ENCODE measurements around the gene CDK14.

Gene CDK14

DNA sequence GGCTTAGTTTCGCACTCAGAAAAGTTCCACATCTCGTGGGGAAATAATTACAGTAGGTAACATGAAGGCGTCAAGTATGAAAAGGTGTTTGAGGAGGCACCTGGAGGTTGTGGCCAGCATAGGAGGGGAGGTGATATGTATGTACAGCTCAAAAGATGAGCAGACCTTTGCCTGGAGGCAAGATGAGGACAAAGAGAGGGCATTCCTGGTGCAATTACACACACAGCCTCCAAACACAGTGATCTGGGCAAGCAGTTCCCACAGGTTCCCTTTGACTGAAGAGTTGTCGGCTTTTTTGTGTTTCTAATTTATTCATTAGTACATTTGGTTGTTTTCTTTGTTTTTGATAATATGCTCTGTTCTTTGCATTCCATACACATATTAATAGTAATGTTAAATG lies 46.9 kb downstream of the CDK14 start:
- Histone ChIP-seq H3K9ac (ENCODE audit: low read length) (no peak overlapping the region), H4K20me1 (ENCODE audit: insufficient read depth, low read length) (no peaks in the 10 kb centered on the region), H3K9me3 (ENCODE audit: insufficient read depth, low read length) (no peaks in the 10 kb centered on the region), H3K36me3 (replicated peaks; ENCODE audit: low read depth, low read length) (no peaks in the 10 kb centered on the region), H3K4me3 (ENCODE audit: low read length) (no peak overlapping the region), H3K27me3 (ENCODE audit: low read depth, low read length) (no peaks in the 10 kb centered on the region), H3K27ac (ENCODE audit: low read length) (no peak overlapping the region), H3K4me2 (ENCODE audit: low read length) (no peak overlapping the region), H2AFZ (ENCODE audit: low read depth, low read length) (no peak overlapping the region), H3K4me1 (ENCODE audit: low read length) (no peaks in the 10 kb centered on the region), H3K79me2 (ENCODE audit: low read length) (no peaks in the 10 kb centered on the region)
- no peak for TF ChIP-seq EZH2phosphoT487 (IDR thresholded peaks at IDR 0.05; ENCODE audit: low read depth)
- TF ChIP-seq, protein P1, sequence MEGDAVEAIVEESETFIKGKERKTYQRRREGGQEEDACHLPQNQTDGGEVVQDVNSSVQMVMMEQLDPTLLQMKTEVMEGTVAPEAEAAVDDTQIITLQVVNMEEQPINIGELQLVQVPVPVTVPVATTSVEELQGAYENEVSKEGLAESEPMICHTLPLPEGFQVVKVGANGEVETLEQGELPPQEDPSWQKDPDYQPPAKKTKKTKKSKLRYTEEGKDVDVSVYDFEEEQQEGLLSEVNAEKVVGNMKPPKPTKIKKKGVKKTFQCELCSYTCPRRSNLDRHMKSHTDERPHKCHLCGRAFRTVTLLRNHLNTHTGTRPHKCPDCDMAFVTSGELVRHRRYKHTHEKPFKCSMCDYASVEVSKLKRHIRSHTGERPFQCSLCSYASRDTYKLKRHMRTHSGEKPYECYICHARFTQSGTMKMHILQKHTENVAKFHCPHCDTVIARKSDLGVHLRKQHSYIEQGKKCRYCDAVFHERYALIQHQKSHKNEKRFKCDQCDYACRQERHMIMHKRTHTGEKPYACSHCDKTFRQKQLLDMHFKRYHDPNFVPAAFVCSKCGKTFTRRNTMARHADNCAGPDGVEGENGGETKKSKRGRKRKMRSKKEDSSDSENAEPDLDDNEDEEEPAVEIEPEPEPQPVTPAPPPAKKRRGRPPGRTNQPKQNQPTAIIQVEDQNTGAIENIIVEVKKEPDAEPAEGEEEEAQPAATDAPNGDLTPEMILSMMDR (IDR thresholded peaks at IDR 0.05; ENCODE audit: low read depth, low read length), result no peak

DNA sequence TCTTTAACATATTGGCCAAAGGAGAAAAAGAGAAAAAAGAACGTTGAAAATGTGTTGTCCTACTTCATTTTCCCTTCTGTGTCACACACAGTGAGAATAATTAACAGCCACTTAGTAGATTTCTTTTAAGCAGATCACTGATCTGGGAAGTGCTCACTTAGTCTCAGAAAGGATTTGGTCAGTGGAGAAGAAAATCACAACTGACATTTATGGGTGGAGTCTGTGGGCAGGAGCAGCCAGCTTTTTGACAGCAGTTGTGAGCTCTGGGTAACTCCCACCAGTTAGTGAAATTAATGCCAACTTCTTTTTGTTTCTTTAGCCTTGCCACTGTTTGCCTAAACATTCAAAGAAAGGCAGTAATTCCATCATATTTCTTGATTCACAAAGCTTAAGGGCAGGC lies 49.7 kb downstream of the CDK14 start:
- H3K4me2 ChIP-seq (ENCODE audit: low read length), result no peak overlapping the region
- no peak overlapping the region for H3K27ac ChIP-seq (ENCODE audit: low read length)
- no peak for TF ChIP-seq EZH2phosphoT487 (IDR thresholded peaks at IDR 0.05; ENCODE audit: low read depth)
- TF ChIP-seq, protein P1 (IDR thresholded peaks at IDR 0.05; ENCODE audit: low read depth, low read length), result no peak
- no peak overlapping the region for H2AFZ ChIP-seq (ENCODE audit: low read depth, low read length)
- no peaks in the 10 kb centered on the region for H3K9me3 ChIP-seq (ENCODE audit: insufficient read depth, low read length)
- H3K4me1 ChIP-seq (ENCODE audit: low read length), result no peaks in the 10 kb centered on the region
- H3K27me3 ChIP-seq (ENCODE audit: low read depth, low read length), result no peaks in the 10 kb centered on the region
- H3K36me3 ChIP-seq (replicated peaks; ENCODE audit: low read depth, low read length), result no peaks in the 10 kb centered on the region
- no peaks in the 10 kb centered on the region for H3K79me2 ChIP-seq (ENCODE audit: low read length)
- H3K9ac ChIP-seq (ENCODE audit: low read length), result no peak overlapping the region
- H3K4me3 ChIP-seq (ENCODE audit: low read length), result no peak overlapping the region
- H4K20me1 ChIP-seq (ENCODE audit: insufficient read depth, low read length), result no peaks in the 10 kb centered on the region

DNA sequence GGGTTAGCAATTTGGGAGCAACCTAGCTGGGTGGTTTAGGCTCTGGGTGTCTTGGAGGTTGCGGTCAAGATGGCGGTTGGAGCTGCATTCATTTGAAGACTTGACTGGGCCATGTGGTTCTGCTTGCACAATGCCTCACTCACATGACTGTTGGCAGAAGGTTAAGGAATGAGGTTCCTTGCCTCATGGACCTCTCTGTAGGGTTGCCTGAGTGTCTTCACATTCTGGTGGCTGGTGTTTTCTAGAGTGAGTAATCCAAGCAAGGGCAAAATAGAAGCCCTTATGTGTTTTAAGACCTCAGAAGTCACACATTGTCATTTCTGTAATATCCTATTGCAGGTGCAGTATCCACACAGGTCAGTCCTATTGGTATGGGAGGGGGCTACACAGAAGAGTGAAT lies 52.0 kb downstream of the CDK14 start:
- H3K4me2 ChIP-seq (ENCODE audit: low read length), result no peak overlapping the region
- no peaks in the 10 kb centered on the region for H4K20me1 ChIP-seq (ENCODE audit: insufficient read depth, low read length)
- no peak overlapping the region for H3K27ac ChIP-seq (ENCODE audit: low read length)
- no peak overlapping the region for H2AFZ ChIP-seq (ENCODE audit: low read depth, low read length)
- no peaks in the 10 kb centered on the region for H3K79me2 ChIP-seq (ENCODE audit: low read length)
- no peak overlapping the region for H3K9ac ChIP-seq (ENCODE audit: low read length)
- no peaks in the 10 kb centered on the region for H3K27me3 ChIP-seq (ENCODE audit: low read depth, low read length)
- H3K4me3 ChIP-seq (ENCODE audit: low read length), result no peak overlapping the region
- no peaks in the 10 kb centered on the region for H3K9me3 ChIP-seq (ENCODE audit: insufficient read depth, low read length)
- no peaks in the 10 kb centered on the region for H3K36me3 ChIP-seq (replicated peaks; ENCODE audit: low read depth, low read length)
- H3K4me1 ChIP-seq (ENCODE audit: low read length), result no peaks in the 10 kb centered on the region
- TF ChIP-seq, protein P1 (IDR thresholded peaks at IDR 0.05; ENCODE audit: low read depth, low read length), result no peak
- TF ChIP-seq EZH2phosphoT487 (IDR thresholded peaks at IDR 0.05; ENCODE audit: low read depth), result no peak

DNA sequence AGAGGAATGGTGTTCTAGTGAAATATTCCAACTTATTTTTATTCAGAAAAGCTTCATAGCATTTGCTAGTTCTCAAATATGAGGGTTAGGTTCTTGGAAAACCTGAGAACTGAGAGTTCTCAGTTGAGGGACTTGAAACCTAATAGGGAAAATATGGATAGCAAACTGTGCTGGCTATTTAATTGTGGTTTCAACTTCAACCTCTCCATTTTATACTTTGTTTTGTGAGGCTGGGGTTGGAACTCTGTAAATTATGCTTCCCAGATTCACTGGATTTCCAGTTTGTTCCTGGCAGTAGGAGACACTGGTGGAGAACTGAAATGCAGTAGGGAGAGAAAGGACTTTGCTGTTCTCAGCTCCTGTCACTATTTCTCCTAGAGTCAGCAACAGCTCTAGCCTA lies 52.7 kb downstream of the CDK14 start:
- no peak overlapping the region for H3K4me3 ChIP-seq (ENCODE audit: low read length)
- no peaks in the 10 kb centered on the region for H4K20me1 ChIP-seq (ENCODE audit: insufficient read depth, low read length)
- TF ChIP-seq, protein P1 (IDR thresholded peaks at IDR 0.05; ENCODE audit: low read depth, low read length), result no peak
- TF ChIP-seq EZH2phosphoT487 (IDR thresholded peaks at IDR 0.05; ENCODE audit: low read depth), result no peak
- no peak overlapping the region for H3K9ac ChIP-seq (ENCODE audit: low read length)
- no peak overlapping the region for H2AFZ ChIP-seq (ENCODE audit: low read depth, low read length)
- no peak overlapping the region for H3K27ac ChIP-seq (ENCODE audit: low read length)
- no peak overlapping the region for H3K4me2 ChIP-seq (ENCODE audit: low read length)
- H3K36me3 ChIP-seq (replicated peaks; ENCODE audit: low read depth, low read length), result no peaks in the 10 kb centered on the region
- H3K9me3 ChIP-seq (ENCODE audit: insufficient read depth, low read length), result no peaks in the 10 kb centered on the region
- H3K79me2 ChIP-seq (ENCODE audit: low read length), result no peaks in the 10 kb centered on the region
- no peaks in the 10 kb centered on the region for H3K4me1 ChIP-seq (ENCODE audit: low read length)
- no peaks in the 10 kb centered on the region for H3K27me3 ChIP-seq (ENCODE audit: low read depth, low read length)

Measured in OCI-LY3 (cell line).